Neural cell (in vitro differentiated cells): ENCODE data around the gene ERICH6B.
"Not testable (repeated sequence)": the region's sequence is repeated elsewhere in the genome, so short reads cannot be mapped to it uniquely, and the experiment has no call there.

Experiments used
- EZH2 ChIP-seq: fragments of 200-600, 300-800 bp; shearing (Covaris generic), sonication (generic); IDR thresholded peaks from 2 replicates; pipeline ENCODE4 v1.6.1; 2014; ENCODE audit warnings: antibody characterized with exemption, low read length, borderline replicate concordance, mild to moderate bottlenecking; ENCODE audit not compliant: insufficient read depth, poor library complexity, severe bottlenecking
- TF ChIP-seq, protein P1 (sequence below): fragments of 450-650 bp; IDR thresholded peaks from 2 replicates; pipeline ENCODE4 v1.5.1; 2014; ENCODE audit warnings: antibody characterized with exemption, mild to moderate bottlenecking, moderate library complexity; ENCODE audit not compliant: poor library complexity, severe bottlenecking

DNA sequence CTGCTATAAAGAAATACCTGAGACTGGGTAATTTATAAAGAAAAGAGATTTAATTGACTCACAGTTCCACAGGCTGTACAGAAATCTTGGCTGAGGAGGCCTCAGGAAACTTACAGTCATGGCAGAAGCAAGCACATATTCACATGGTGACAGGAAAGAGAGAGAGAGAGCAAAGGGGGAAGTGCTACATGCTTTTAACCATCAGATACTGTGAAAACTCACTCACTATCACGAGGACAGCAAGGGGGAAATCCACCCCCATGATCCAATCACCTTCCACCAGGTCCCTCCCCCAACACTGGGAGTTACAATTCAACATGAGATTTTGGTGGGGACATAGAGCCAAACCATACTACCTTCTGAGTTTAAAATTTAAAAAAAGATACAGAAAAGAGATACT is 44.9 kb upstream of the ERICH6B start:
- TF ChIP-seq, protein P1, sequence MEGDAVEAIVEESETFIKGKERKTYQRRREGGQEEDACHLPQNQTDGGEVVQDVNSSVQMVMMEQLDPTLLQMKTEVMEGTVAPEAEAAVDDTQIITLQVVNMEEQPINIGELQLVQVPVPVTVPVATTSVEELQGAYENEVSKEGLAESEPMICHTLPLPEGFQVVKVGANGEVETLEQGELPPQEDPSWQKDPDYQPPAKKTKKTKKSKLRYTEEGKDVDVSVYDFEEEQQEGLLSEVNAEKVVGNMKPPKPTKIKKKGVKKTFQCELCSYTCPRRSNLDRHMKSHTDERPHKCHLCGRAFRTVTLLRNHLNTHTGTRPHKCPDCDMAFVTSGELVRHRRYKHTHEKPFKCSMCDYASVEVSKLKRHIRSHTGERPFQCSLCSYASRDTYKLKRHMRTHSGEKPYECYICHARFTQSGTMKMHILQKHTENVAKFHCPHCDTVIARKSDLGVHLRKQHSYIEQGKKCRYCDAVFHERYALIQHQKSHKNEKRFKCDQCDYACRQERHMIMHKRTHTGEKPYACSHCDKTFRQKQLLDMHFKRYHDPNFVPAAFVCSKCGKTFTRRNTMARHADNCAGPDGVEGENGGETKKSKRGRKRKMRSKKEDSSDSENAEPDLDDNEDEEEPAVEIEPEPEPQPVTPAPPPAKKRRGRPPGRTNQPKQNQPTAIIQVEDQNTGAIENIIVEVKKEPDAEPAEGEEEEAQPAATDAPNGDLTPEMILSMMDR: not testable (repeated sequence)
- TF ChIP-seq EZH2: not testable (repeated sequence)
